ENCODE data around the gene SLC25A26. TPM values are rescaled to one million over a fixed set of nuclear protein-coding genes. Genes with fewer than 3 reads are reported as not detected.

Gene SLC25A26
- total RNA-seq, 2 donors from 2014 or later, result 20.7 to 22.8 TPM

DNA sequence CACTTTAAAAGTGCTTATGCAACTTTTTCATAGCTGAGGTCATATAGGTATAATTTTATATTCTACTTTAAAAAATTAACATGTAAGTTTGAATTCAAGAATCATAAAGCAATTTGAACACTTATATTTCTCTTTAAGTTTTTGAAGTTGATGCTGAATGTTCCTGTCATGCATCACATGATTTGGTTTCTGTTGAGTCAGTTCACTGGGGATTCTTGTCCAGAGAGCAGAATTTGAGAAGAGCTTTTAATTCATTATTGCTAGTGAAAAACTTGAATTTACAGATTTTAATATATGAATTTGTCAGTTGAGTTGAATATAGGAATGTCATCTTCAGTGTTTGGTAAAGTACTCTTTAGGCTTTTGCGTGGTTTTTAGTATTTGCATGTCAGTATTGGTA lies 7.9 kb downstream of the SLC25A26 start:
- no peaks in the 10 kb centered on the region for H3K27me3 Mint-ChIP-seq (ENCODE audit: insufficient read depth)
- no peaks in the 10 kb centered on the region for H3K27me3 ChIP-seq (ENCODE audit: control insufficient read depth, insufficient read depth, low read length, poor library complexity, severe bottlenecking)
- H3K4me3 ChIP-seq (ENCODE audit: low read length), result no peak overlapping the region
- H3K4me1 Mint-ChIP-seq, result peaks cover 4% of the 10 kb centered on the region
- H3K4me1 ChIP-seq (ENCODE audit: control insufficient read depth, insufficient read depth, low read length), result no peaks in the 10 kb centered on the region
- no peak overlapping the region for H3K27ac ChIP-seq (ENCODE audit: low read depth, low read length)
- H3K4me3 Mint-ChIP-seq, result no peak overlapping the region
- WGBS, 2 experiments (ENCODE audit: insufficient coverage in 1 of 2, insufficient read length in 1 of 2), result 94% methylated on average over 1 of the region's 1 CpG; no CpG with 5 or more reads in 1 of the 2 experiments
- no peak overlapping the region for H3K27ac Mint-ChIP-seq
- peaks cover 12% of the 10 kb centered on the region for H3K36me3 Mint-ChIP-seq (ENCODE audit: low read depth)
- no peaks in the 10 kb centered on the region for H3K9me3 Mint-ChIP-seq
- no peaks in the 10 kb centered on the region for H3K36me3 ChIP-seq (ENCODE audit: control insufficient read depth, insufficient read depth, low read length)
- H3K9me3 ChIP-seq (ENCODE audit: control insufficient read depth, low read length), result no peaks in the 10 kb centered on the region
- no peak overlapping the region for H3K9ac ChIP-seq (ENCODE audit: extremely low read depth, low read length, poor library complexity, severe bottlenecking)
- DNase-seq, result no peak
- TF ChIP-seq CTCF (conservative IDR thresholded peaks at IDR 0.05), result no peak

DNA sequence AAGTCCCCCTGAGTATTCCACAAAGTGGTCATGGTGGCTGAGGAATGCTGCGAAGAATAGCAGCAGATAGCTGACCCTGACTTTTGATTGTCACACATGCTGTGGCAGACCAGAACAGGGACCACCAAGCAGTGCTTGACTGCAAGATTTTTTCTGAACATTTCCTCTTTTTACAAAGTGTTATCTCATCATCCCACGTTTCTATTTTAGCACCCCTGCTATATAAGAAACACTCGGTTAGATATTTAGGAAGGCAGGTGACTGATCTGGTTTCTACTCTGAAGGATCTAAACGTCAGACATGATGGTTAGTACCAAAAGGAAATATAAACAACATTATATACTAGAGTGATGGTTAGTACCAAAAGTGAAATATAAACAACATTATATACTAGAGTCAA lies 9.1 kb downstream of the SLC25A26 start:
- WGBS, 2 experiments (ENCODE audit: insufficient coverage in 1 of 2, insufficient read length in 1 of 2), result 66% methylated on average over 3 of the region's 4 CpGs; no CpG with 5 or more reads in 1 of the 2 experiments
- Mint-ChIP-seq H3K27me3 (ENCODE audit: insufficient read depth) (no peaks in the 10 kb centered on the region), H3K4me3 (no peak overlapping the region), H3K27ac (no peak overlapping the region), H3K9me3 (no peaks in the 10 kb centered on the region), H3K36me3 (ENCODE audit: low read depth) (peaks cover 8% of the 10 kb centered on the region), H3K4me1 (peaks cover 4% of the 10 kb centered on the region)
- no peak for TF ChIP-seq CTCF (conservative IDR thresholded peaks at IDR 0.05)
- Histone ChIP-seq H3K4me3 (ENCODE audit: low read length) (no peak overlapping the region), H3K27me3 (ENCODE audit: control insufficient read depth, insufficient read depth, low read length, poor library complexity, severe bottlenecking) (no peaks in the 10 kb centered on the region), H3K9ac (ENCODE audit: extremely low read depth, low read length, poor library complexity, severe bottlenecking) (no peak overlapping the region), H3K4me1 (ENCODE audit: control insufficient read depth, insufficient read depth, low read length) (no peaks in the 10 kb centered on the region), H3K36me3 (ENCODE audit: control insufficient read depth, insufficient read depth, low read length) (no peaks in the 10 kb centered on the region), H3K9me3 (ENCODE audit: control insufficient read depth, low read length) (no peaks in the 10 kb centered on the region), H3K27ac (ENCODE audit: low read depth, low read length) (no peak overlapping the region)
- DNase-seq, result no peak

- H3K4me1 Mint-ChIP-seq, result peaks cover 8% of the 10 kb centered on the region
- Histone ChIP-seq H3K9me3 (ENCODE audit: control insufficient read depth, low read length) (no peaks in the 10 kb centered on the region), H3K36me3 (ENCODE audit: control insufficient read depth, insufficient read depth, low read length) (no peaks in the 10 kb centered on the region), H3K4me3 (ENCODE audit: low read length) (no peak overlapping the region), H3K27ac (ENCODE audit: low read depth, low read length) (no peak overlapping the region), H3K4me1 (ENCODE audit: control insufficient read depth, insufficient read depth, low read length) (no peaks in the 10 kb centered on the region), H3K27me3 (ENCODE audit: control insufficient read depth, insufficient read depth, low read length, poor library complexity, severe bottlenecking) (no peaks in the 10 kb centered on the region), H3K9ac (ENCODE audit: extremely low read depth, low read length, poor library complexity, severe bottlenecking) (no peak overlapping the region)
- 80 to 96% methylated on average over 1 to 4 of the region's 4 CpGs for WGBS, 2 experiments (ENCODE audit: insufficient coverage in 1 of 2, insufficient read length in 1 of 2)
- no peak overlapping the region for H3K27ac Mint-ChIP-seq
- TF ChIP-seq CTCF (conservative IDR thresholded peaks at IDR 0.05), result no peak
- no peak overlapping the region for H3K4me3 Mint-ChIP-seq
- H3K9me3 Mint-ChIP-seq, result no peaks in the 10 kb centered on the region
- no peaks in the 10 kb centered on the region for H3K36me3 Mint-ChIP-seq (ENCODE audit: low read depth)
- no peaks in the 10 kb centered on the region for H3K27me3 Mint-ChIP-seq (ENCODE audit: insufficient read depth)
- no peak for DNase-seq
These were observed 12.2 kb downstream of the SLC25A26 start for GRCh38 chr3:66233033-66233432.

All from endodermal cell (in vitro differentiated cells).